Stimulated activated CD8-positive, alpha-beta memory T cell treated with anti-CD3 and anti-CD28 coated beads, Interleukin-7, amount 100 ng/mL, for 1 hour (primary cell): ENCODE results near the gene SNN.

Experiments used
- DNase-seq, 2 donors: peaks; one replicate each; pipeline ENCODE4 v3.0.0-alpha.2; 2020; ENCODE audit warnings: low read depth in 2 of 2

SNN gene

GRCh38 chr16:11635113-11635652 lies 33.1 kb upstream of the SNN start:
- no peak for DNase-seq

GRCh38 chr16:11635679-11636171 lies 32.5 kb upstream of the SNN start:
- no peak for DNase-seq

GRCh38 chr16:11636172-11636721 lies 32.0 kb upstream of the SNN start:
- no peak for DNase-seq

GRCh38 chr16:11637320-11637719 lies 30.9 kb upstream of the SNN start:
- DNase-seq = no peak

- DNase-seq = no peak
Observed at GRCh38 chr16:11638140-11638539, 30.1 kb upstream of the SNN start.

GRCh38 chr16:11639008-11639562 lies 29.2 kb upstream of the SNN start:
- no peak for DNase-seq

- DNase-seq = no peak
Observed at GRCh38 chr16:11639925-11640899, 28.0 kb upstream of the SNN start.

- no peak for DNase-seq
Observed at GRCh38 chr16:11640987-11641817, 27.1 kb upstream of the SNN start.

- no peak for DNase-seq
Observed at GRCh38 chr16:11642765-11643116, 25.5 kb upstream of the SNN start.

- DNase-seq = no peak
Observed at GRCh38 chr16:11649276-11649675, 19.0 kb upstream of the SNN start.

- DNase-seq = no peak
Observed at GRCh38 chr16:11650641-11651591, 17.3 kb upstream of the SNN start.

GRCh38 chr16:11651796-11652195 lies 16.5 kb upstream of the SNN start:
- no peak for DNase-seq

GRCh38 chr16:11655655-11656054 lies 12.6 kb upstream of the SNN start:
- DNase-seq = no peak

GRCh38 chr16:11657556-11657955 lies 10.7 kb upstream of the SNN start:
- no peak for DNase-seq

GRCh38 chr16:11658896-11659708 lies 9.2 kb upstream of the SNN start:
- no peak for DNase-seq

GRCh38 chr16:11660565-11660964 lies 7.7 kb upstream of the SNN start:
- DNase-seq = no peak

- no peak for DNase-seq
Observed at GRCh38 chr16:11662582-11662981, 5.7 kb upstream of the SNN start.

- DNase-seq = no peak
Observed at GRCh38 chr16:11665071-11665491, 3.2 kb upstream of the SNN start.
